ENCODE data around the gene INHA.

The INHA gene

GRCh38 chr2:219540784-219541504 is 31.2 kb upstream of the INHA start:
- no peak for DNase-seq

GRCh38 chr2:219541611-219542180 is 30.4 kb upstream of the INHA start:
- peak; percentile 77 for DNase-seq

GRCh38 chr2:219542931-219543595 is 29.0 kb upstream of the INHA start:
- no peak for DNase-seq

GRCh38 chr2:219543596-219544358 is 28.3 kb upstream of the INHA start, which contains the start of the genes CHPF and TMEM198:
Gene CHPF, minus strand, starts transcription at chr2:219543809. Its CDS starts 271 bp downstream, at chr2:219543538.
Gene TMEM198, plus strand, starts transcription at chr2:219544028. Its CDS starts 700 bp downstream, at chr2:219544728.
- DNase-seq: peak; percentile 87

- DNase-seq: no peak
Measured at GRCh38 chr2:219544567-219544966, 27.5 kb upstream of the INHA start.

GRCh38 chr2:219545295-219545942 is 26.7 kb upstream of the INHA start:
- DNase-seq: no peak

- no peak for DNase-seq
Measured at GRCh38 chr2:219545943-219546352, 26.2 kb upstream of the INHA start.

GRCh38 chr2:219547621-219548020 is 24.5 kb upstream of the INHA start:
- no peak for DNase-seq

GRCh38 chr2:219548990-219549389 is 23.1 kb upstream of the INHA start:
- no peak for DNase-seq

- no peak for DNase-seq
Measured at GRCh38 chr2:219549619-219550018, 22.5 kb upstream of the INHA start.

- no peak for DNase-seq
Measured at GRCh38 chr2:219551441-219552381, 20.4 kb upstream of the INHA start.

GRCh38 chr2:219552382-219553167 is 19.5 kb upstream of the INHA start:
- peak; percentile 65 for DNase-seq

GRCh38 chr2:219553168-219553417 is 19.0 kb upstream of the INHA start:
- no peak for DNase-seq

- DNase-seq: no peak
Measured at GRCh38 chr2:219553463-219553963, 18.6 kb upstream of the INHA start.

GRCh38 chr2:219554350-219554749 is 17.8 kb upstream of the INHA start:
- DNase-seq: no peak

- no peak for DNase-seq
Measured at GRCh38 chr2:219555956-219556355, 16.2 kb upstream of the INHA start.

- DNase-seq: no peak
Measured at GRCh38 chr2:219556413-219556812, 15.7 kb upstream of the INHA start.

GRCh38 chr2:219557320-219557719 is 14.8 kb upstream of the INHA start:
- no peak for DNase-seq

GRCh38 chr2:219557791-219558785 is 14.0 kb upstream of the INHA start:
- DNase-seq: no peak
